ENCODE measurements around the gene PKIB.

DNA sequence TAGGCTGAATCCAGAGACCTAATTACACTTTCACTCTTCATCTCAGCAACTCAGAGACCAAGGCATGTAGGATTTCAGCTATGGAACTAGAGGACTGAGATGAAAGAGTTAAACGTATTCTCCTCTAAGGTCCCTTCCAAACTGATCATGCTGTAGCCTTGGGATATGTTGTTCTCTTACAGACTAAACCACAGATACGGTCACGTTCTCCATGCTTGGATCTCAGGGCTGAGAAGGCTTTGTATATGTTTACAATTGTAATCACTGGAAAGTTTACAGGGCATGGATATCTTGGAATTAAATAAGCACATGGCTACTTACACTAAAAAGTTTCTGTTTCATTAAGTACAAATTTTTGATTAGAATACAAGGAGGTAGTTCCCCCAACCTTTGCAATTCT is 50.1 kb downstream of the PKIB start:
- TF ChIP-seq POLR2A (IDR thresholded peaks at IDR 0.05; ENCODE audit: low read length) (no peak), GATA1 (IDR thresholded peaks at IDR 0.05; ENCODE audit: low read depth, low read length) (no peak)

Measured in erythroblast (primary cell).